OCI-LY1 (cell line): Measurements from ENCODE around the gene PRKCZ.

ENCODE experiments used
- H2AFZ ChIP-seq: fragments of 200-600 bp; sonication (generic), shearing (Covaris generic); 2 replicates; pipeline ENCODE4 v1.6.0; 2014; ENCODE audit warnings: antibody characterized with exemption, mild to moderate bottlenecking, low read length
- H3F3A ChIP-seq: fragments of 200-600 bp; sonication (generic), shearing (Covaris generic); 2 replicates; pipeline ENCODE4 v1.6.0; 2014; ENCODE audit warnings: mild to moderate bottlenecking, antibody characterized with exemption, low read length, moderate library complexity; ENCODE audit not compliant: insufficient read depth
- H3K27ac ChIP-seq: fragments of 200-600 bp; sonication (generic); 2 replicates; pipeline ENCODE4 v1.5.1; 2014; ENCODE audit warnings: low read length, mixed run types, mild to moderate bottlenecking, low read depth; ENCODE audit not compliant: poor library complexity, severe bottlenecking
- H3K27me3 ChIP-seq: fragments of 200-600 bp; sonication (generic); 2 replicates; pipeline ENCODE4 v1.6.0; 2014; ENCODE audit warnings: antibody characterized with exemption, mild to moderate bottlenecking, low read length, moderate library complexity; ENCODE audit not compliant: insufficient read depth
- H3K36me3 ChIP-seq: fragments of 200-600 bp; sonication (generic); 2 replicates; pipeline ENCODE4 v1.6.1; 2014; ENCODE audit warnings: mild to moderate bottlenecking, antibody characterized with exemption, low read length, moderate library complexity, mixed read lengths; ENCODE audit not compliant: insufficient read depth
- H3K4me1 ChIP-seq: fragments of 200-600 bp; sonication (generic); 2 replicates; pipeline ENCODE4 v1.5.1; 2014; ENCODE audit warnings: mild to moderate bottlenecking, low read length, moderate library complexity; ENCODE audit not compliant: insufficient read depth, severe bottlenecking
- H3K4me2 ChIP-seq: fragments of 200-600 bp; sonication (generic), shearing (Covaris generic); 2 replicates; pipeline ENCODE4 v1.6.1; 2014; ENCODE audit warnings: low read length
- H3K4me3 ChIP-seq: fragments of 200-600 bp; sonication (generic); 2 replicates; pipeline ENCODE4 v1.5.1; 2014; ENCODE audit warnings: low read length, low read depth, mild to moderate bottlenecking, mixed read lengths; ENCODE audit not compliant: poor library complexity, severe bottlenecking
- H3K79me2 ChIP-seq: fragments of 200-600 bp; shearing (Covaris generic); 2 replicates; pipeline ENCODE4 v1.6.1; 2016; ENCODE audit warnings: mixed run types, low read length, mixed read lengths; ENCODE audit not compliant: insufficient read depth
- H3K9ac ChIP-seq: fragments of 200-600 bp; sonication (generic), shearing (Covaris generic); 2 replicates; pipeline ENCODE4 v1.6.1; 2014; ENCODE audit warnings: mild to moderate bottlenecking, low read length, mixed read lengths
- H3K9me2 ChIP-seq: fragments of 200-600 bp; sonication (generic), shearing (Covaris generic); 2 replicates; pipeline ENCODE4 v1.6.1; 2014; ENCODE audit warnings: low read depth, mild to moderate bottlenecking, low read length, mixed read lengths
- H3K9me3 ChIP-seq: fragments of 200-600 bp; shearing (Covaris generic); 2 replicates; pipeline ENCODE4 v1.6.1; 2014; ENCODE audit warnings: low read length, mixed read lengths
- H4K20me1 ChIP-seq: fragments of 200-600 bp; sonication (generic), shearing (Covaris generic); 2 replicates; pipeline ENCODE4 v1.6.0; 2016; ENCODE audit warnings: mild to moderate bottlenecking, low read length; ENCODE audit not compliant: insufficient read depth
- CTCF ChIP-seq: fragments of 200-600 bp; sonication (generic), shearing (Covaris generic); IDR thresholded peaks from 2 replicates; pipeline ENCODE4 v1.5.1; 2017; ENCODE audit warnings: mild to moderate bottlenecking, antibody characterized with exemption, low read length, moderate library complexity, mixed read lengths
- EZH2 ChIP-seq: fragments of 200-600 bp; sonication (generic), shearing (Covaris generic); IDR thresholded peaks from 2 replicates; pipeline ENCODE4 v1.8.0; 2017; ENCODE audit warnings: borderline replicate concordance, mixed run types, mild to moderate bottlenecking, antibody characterized with exemption, low read length, moderate library complexity, mixed read lengths

PRKCZ gene

GRCh38 chr1:2183937-2184334 lies 133.7 kb downstream of the PRKCZ start:
- Histone ChIP-seq H3K4me1 (peaks cover 1% of the 10 kb centered on the region), H3K4me2 (no peak overlapping the region), H4K20me1 (no peaks in the 10 kb centered on the region), H3K79me2 (no peaks in the 10 kb centered on the region), H3F3A (no peaks in the 10 kb centered on the region), H3K9ac (no peak overlapping the region), H3K4me3 (no peak overlapping the region), H2AFZ (no peak overlapping the region), H3K9me3 (no peaks in the 10 kb centered on the region), H3K9me2 (no peaks in the 10 kb centered on the region), H3K36me3 (no peaks in the 10 kb centered on the region), H3K27ac (no peak overlapping the region), H3K27me3 (no peaks in the 10 kb centered on the region)
- TF ChIP-seq EZH2 (no peak), CTCF (no peak)

DNA sequence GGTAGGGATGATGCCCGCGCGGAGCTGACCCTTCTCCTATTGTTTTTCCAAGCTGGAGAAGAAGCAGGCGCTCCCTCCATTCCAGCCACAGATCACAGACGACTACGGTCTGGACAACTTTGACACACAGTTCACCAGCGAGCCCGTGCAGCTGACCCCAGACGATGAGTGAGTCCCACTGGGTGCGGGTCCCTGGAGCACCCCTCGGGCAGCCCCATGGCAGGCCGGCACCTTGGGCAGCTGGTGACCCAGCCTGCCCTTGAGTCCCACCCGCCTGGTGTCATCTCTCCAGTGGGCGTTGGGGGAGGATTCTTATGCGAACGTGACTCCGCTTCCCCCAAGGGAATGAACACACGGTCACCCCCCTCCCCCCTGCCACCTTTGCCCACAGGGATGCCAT lies 134.3 kb downstream of the PRKCZ start:
- Histone ChIP-seq H3K9me3 (no peaks in the 10 kb centered on the region), H3K27ac (no peak overlapping the region), H3K27me3 (no peaks in the 10 kb centered on the region), H2AFZ (no peak overlapping the region), H4K20me1 (no peaks in the 10 kb centered on the region), H3K9ac (no peak overlapping the region), H3K79me2 (no peaks in the 10 kb centered on the region), H3K9me2 (no peaks in the 10 kb centered on the region), H3K4me2 (no peak overlapping the region), H3K4me1 (peaks cover 5% of the 10 kb centered on the region), H3K36me3 (no peaks in the 10 kb centered on the region), H3F3A (no peaks in the 10 kb centered on the region), H3K4me3 (no peak overlapping the region)
- TF ChIP-seq EZH2 = no peak
- no peak for TF ChIP-seq CTCF

DNA sequence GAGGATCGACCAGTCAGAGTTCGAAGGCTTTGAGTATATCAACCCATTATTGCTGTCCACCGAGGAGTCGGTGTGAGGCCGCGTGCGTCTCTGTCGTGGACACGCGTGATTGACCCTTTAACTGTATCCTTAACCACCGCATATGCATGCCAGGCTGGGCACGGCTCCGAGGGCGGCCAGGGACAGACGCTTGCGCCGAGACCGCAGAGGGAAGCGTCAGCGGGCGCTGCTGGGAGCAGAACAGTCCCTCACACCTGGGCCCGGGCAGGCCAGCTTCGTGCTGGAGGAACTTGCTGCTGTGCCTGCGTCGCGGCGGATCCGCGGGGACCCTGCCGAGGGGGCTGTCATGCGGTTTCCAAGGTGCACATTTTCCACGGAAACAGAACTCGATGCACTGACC lies 134.7 kb downstream of the PRKCZ start:
- Histone ChIP-seq H3K9ac (no peak overlapping the region), H3K27ac (no peak overlapping the region), H2AFZ (no peak overlapping the region), H3K4me3 (no peak overlapping the region), H3K36me3 (no peaks in the 10 kb centered on the region), H3K27me3 (no peaks in the 10 kb centered on the region), H3K9me3 (no peaks in the 10 kb centered on the region), H3K4me1 (peaks cover 9% of the 10 kb centered on the region), H3K4me2 (no peak overlapping the region), H3K9me2 (no peaks in the 10 kb centered on the region), H3F3A (no peaks in the 10 kb centered on the region), H4K20me1 (no peaks in the 10 kb centered on the region), H3K79me2 (no peaks in the 10 kb centered on the region)
- TF ChIP-seq CTCF = no peak
- TF ChIP-seq EZH2 = no peak
